GM12801 (cell line): ENCODE data around the gene SREBF1.

Source experiments
- TF ChIP-seq, protein P1 (sequence below): IDR thresholded peaks from one replicate; pipeline ENCODE4 v1.5.1; 2011; ENCODE audit warnings: control low read depth; ENCODE audit not compliant: insufficient read length; ENCODE audit errors: extremely low read depth

Gene SREBF1

DNA sequence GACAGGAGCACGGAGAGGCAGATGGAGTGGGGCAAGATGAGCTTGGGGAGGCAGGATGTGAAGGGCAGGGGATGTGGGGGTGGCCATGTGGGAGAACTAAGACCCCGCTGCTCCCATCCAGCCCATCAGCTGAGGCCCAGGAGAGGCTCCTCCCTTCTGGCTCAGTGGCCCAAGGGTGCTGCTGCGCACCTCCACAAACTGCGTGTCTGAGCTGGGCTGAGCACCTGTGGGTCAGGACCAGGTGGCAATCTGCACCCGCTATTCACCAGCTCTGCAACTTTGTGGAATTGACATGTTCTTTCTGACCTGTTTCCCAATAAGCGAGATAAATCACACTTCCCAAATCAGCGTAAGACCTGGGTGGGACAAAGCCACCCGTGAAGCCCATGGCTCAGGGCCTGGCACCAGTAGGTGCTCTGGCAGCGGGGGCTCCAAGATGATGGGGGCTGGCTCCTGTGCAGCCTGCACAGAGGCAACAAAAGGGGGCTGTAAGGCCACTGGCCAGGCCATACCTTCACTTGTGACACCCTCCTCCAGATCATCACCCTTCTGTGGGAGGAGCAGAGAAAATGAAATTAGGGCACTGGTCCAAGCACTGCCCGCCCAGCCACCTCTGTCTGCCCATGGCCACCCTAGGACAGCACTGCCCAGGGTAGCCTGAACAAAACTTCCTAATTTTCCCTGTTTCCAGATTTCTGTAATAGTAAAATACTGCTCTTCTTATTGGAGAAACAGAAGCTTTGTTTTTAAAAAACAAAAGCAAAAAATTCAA lies 11.7 kb upstream of the SREBF1 start:
- TF ChIP-seq, protein P1, sequence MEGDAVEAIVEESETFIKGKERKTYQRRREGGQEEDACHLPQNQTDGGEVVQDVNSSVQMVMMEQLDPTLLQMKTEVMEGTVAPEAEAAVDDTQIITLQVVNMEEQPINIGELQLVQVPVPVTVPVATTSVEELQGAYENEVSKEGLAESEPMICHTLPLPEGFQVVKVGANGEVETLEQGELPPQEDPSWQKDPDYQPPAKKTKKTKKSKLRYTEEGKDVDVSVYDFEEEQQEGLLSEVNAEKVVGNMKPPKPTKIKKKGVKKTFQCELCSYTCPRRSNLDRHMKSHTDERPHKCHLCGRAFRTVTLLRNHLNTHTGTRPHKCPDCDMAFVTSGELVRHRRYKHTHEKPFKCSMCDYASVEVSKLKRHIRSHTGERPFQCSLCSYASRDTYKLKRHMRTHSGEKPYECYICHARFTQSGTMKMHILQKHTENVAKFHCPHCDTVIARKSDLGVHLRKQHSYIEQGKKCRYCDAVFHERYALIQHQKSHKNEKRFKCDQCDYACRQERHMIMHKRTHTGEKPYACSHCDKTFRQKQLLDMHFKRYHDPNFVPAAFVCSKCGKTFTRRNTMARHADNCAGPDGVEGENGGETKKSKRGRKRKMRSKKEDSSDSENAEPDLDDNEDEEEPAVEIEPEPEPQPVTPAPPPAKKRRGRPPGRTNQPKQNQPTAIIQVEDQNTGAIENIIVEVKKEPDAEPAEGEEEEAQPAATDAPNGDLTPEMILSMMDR = no peak

DNA sequence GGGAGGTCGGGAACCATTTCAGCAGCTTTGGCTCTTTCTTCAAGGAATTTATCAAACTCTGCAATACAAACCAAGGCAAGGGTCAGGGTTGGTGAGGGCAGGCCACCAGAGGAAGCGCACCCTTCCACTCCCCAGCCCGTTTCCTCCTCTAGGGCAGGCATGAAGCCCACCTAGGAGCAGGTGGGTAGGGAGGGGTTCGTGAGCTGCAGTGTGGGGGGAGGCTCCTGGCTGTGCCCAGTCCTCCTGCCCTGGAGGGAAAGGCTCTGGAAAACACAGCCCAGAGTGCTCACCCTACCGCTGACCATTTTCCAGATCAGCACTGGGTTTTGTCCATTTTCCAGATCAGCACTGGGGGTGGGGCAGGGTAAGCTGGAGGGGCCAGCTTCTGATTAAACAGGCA lies 10.9 kb upstream of the SREBF1 start:
- TF ChIP-seq, protein P1 = no peak

DNA sequence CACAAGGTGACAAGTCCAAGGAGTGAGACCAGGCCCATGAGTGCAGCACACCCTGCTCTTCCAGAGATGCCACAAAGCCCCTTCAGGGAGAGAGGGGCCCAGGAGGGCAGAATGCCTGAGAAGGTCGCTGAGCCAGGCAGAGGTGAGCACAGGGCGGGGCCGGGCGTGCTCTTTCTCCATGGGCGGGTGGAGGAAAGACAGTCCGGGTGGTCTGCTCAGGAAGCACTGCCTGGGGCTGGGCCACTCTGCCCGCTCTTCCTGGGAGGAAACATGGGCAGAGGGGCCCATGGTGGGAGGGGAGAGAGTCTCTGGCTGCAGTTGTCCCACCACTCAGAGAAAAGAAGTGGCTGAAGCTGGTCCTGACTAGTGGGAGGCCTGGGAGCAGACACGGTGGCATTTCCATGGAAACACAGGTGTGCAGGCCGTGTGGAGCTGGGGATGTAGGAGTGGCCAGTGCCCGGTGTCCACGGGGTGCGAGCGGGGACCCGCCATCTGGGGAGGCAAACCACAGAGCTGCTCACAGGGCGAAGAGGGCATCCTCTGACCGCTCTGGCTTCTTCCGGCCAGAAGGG lies 10.4 kb upstream of the SREBF1 start:
- TF ChIP-seq, protein P1 = no peak

DNA sequence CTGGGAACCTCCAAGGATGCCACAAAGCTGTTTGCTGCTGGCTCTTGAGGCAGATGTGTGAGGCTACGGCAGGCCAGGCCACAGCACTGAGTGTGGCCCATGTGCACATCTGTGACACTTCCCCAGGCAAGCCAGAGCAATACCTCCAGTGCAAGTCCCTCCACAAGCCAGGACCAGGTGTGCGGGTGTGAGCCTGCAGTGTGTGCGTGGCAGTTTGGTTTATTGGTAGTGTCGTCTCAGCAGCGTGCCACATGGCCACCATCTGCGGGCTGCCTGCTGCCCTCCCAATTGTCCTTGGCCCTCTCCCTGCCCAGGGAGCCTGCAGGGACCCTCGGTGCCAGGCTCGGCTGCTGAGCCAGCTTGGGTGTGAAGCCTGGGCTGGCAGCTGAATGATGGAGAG lies 9.9 kb upstream of the SREBF1 start:
- TF ChIP-seq, protein P1 = no peak

DNA sequence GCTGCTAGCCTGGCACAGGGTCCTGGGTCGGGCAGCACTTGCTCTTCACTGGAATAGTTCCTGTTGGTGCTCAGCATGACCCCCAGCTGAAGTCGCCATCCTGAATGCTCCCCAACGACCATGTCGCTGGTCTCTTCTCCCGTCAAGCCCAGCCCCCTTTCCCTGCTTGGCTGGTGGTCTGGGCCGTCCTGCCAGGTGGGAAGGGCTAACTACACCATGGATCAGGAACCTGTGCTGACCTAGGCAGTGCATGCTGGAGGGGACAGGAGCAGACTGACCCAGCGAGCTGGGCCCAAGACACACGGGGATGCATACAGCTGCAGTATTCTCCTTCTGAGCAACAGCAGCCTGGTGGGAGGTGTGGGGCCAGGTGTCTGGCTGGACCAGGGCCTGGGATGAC lies 9.2 kb upstream of the SREBF1 start:
- TF ChIP-seq, protein P1 = no peak

DNA sequence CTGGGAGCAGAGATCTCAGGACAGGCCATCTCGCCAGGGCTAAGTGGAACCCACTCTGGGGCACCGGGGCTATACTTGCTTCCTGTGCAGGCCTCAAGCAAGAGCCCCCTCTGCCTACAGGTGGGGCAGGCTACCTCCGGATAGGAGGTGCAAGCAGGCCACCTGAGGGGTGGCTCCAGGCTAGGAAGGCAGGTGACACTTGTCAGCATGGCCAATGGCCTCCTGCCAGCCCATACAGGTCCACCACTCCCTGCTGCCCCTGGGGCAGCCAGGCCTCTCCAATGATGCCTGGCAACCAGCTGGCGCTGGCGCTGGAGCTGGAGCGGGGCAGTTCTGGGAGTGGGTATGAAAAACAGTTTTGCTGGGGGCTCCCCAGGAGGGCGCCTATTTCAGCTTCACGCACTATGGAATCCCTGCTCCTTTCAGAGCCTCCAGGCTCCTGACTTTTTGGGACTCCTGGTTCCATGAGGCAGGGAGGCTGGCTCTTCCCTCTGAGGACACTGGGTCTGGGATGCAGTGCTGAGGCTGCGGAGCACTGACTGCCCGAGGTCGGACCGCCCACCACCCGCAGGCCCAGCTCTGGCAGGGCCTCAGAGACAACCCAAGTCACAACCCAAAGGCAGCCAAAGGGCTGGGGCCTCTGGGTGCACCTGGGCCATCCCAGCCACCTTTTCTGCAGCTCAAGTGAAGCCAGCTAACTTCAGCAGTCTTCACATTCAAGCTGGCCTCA lies 8.4 kb upstream of the SREBF1 start:
- TF ChIP-seq, protein P1 = no peak

DNA sequence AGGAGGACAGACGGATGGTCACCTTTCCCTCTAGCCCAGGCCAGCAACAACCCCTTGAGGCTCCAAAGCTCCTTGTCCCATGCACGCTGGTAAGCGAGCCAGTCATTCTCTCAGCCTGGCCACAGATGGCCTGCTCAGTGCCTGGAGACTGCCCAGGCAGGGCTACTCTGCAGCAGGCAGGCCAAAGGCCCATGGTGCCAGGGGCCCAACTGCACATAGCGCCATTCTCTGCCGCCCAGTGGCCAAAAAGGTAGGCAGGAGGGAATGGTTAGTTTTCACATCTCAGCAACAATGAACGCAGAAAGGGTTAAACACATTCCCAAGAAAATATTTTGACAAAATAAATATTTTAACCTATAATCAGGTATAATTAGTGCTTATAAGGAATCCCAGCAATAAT lies 7.7 kb upstream of the SREBF1 start:
- TF ChIP-seq, protein P1 = no peak
